CMK (cell line): ENCODE measurements around the gene BTBD18.

Source experiments
- DNase-seq: peaks from one replicate; pipeline ENCODE4 v3.0.0-alpha.2; 2010; ENCODE audit warnings: low read depth

BTBD18 gene

GRCh38 chr11:57775491-57775890, 23.9 kb upstream of the BTBD18 start:
- DNase-seq: no peak

GRCh38 chr11:57773026-57773598, 21.5 kb upstream of the BTBD18 start:
- no peak for DNase-seq

- DNase-seq: no peak
Observed at GRCh38 chr11:57772562-57772961, 20.9 kb upstream of the BTBD18 start.

GRCh38 chr11:57771365-57771764, 19.7 kb upstream of the BTBD18 start:
- no peak for DNase-seq

GRCh38 chr11:57770793-57771192, 19.2 kb upstream of the BTBD18 start:
- DNase-seq: no peak

- no peak for DNase-seq
Observed at GRCh38 chr11:57764972-57765371, 13.4 kb upstream of the BTBD18 start.

GRCh38 chr11:57764566-57764965, 12.9 kb upstream of the BTBD18 start:
- no peak for DNase-seq

GRCh38 chr11:57764021-57764420, 12.4 kb upstream of the BTBD18 start:
- DNase-seq: no peak

GRCh38 chr11:57763568-57763967, 11.9 kb upstream of the BTBD18 start:
- no peak for DNase-seq

- DNase-seq: no peak
Observed at GRCh38 chr11:57762235-57762861, 10.7 kb upstream of the BTBD18 start.

- no peak for DNase-seq
Observed at GRCh38 chr11:57761301-57762234, 9.9 kb upstream of the BTBD18 start, which contains the start of gene CTNND1. CTNND1 (plus strand) TSS chr11:57761802; CDS start chr11:57791479, 29,677 bp downstream.

- DNase-seq: no peak
Observed at GRCh38 chr11:57758174-57758573, 6.6 kb upstream of the BTBD18 start.

GRCh38 chr11:57752954-57753353, 1.3 kb upstream of the BTBD18 start:
- no peak for DNase-seq

GRCh38 chr11:57751176-57751575, 443 bp downstream of the BTBD18 start:
- no peak for DNase-seq

- DNase-seq: no peak
Observed at GRCh38 chr11:57746920-57747319, 4.7 kb downstream of the BTBD18 start.

GRCh38 chr11:57745206-57745605, 6.4 kb downstream of the BTBD18 start:
- DNase-seq: no peak

GRCh38 chr11:57744357-57744756, 7.3 kb downstream of the BTBD18 start:
- DNase-seq: no peak

GRCh38 chr11:57742087-57742452, 9.5 kb downstream of the BTBD18 start:
- no peak for DNase-seq

- peak; percentile 94 for DNase-seq
Observed at GRCh38 chr11:57741132-57742086, 10.2 kb downstream of the BTBD18 start, which contains the start of gene SELENOH. SELENOH (plus strand) TSS chr11:57741491; CDS start chr11:57741596, 105 bp downstream.

GRCh38 chr11:57735619-57736298, 15.9 kb downstream of the BTBD18 start:
- no peak for DNase-seq

- no peak for DNase-seq
Observed at GRCh38 chr11:57732661-57733060, 19.0 kb downstream of the BTBD18 start.
